SK-N-SH treated with all-trans-retinoic acid at 6 μM for 48 hours (cell line): ENCODE measurements around the gene CAPRIN2.

Experiments used
- ATAC-seq: fragments of 200-7000 bp; cut with Tn5 transposase; 3 replicates; pipeline ENCODE4 v1.9.1; 2020; ENCODE audit warnings: mild to moderate bottlenecking, moderate library complexity
- ARNTL ChIP-seq: fragments of 450-650 bp; formaldehyde crosslinking; IDR thresholded peaks from 2 replicates; pipeline ENCODE4 v1.5.0; 2020; ENCODE audit warnings: low read depth, mild to moderate bottlenecking, moderate library complexity, borderline replicate concordance
- CREB5 ChIP-seq: fragments of 250-450 bp; sonication (Bioruptor Pico); IDR thresholded peaks from 2 replicates; pipeline ENCODE4 v1.5.1; 2020; ENCODE audit warnings: low read depth, mild to moderate bottlenecking, moderate library complexity
- CSRNP3 ChIP-seq: fragments of 250-450 bp; sonication (Bioruptor Pico); IDR thresholded peaks from 2 replicates; pipeline ENCODE4 v1.5.1; 2021; ENCODE audit warnings: mild to moderate bottlenecking, moderate library complexity
- ESRRG ChIP-seq: fragments of 250-450 bp; sonication (Bioruptor Pico); IDR thresholded peaks from 2 replicates; pipeline ENCODE4 v1.6.1; 2021; ENCODE audit warnings: mild to moderate bottlenecking
- GLIS3 ChIP-seq: fragments of 250-450 bp; sonication (Bioruptor Pico); IDR thresholded peaks from 2 replicates; pipeline ENCODE4 v1.5.0; 2020; ENCODE audit warnings: mild to moderate bottlenecking, moderate library complexity
- ISL1 ChIP-seq: fragments of 250-450 bp; sonication (Bioruptor Pico); IDR thresholded peaks from 2 replicates; pipeline ENCODE4 v2.1.2; 2022; ENCODE audit warnings: mild to moderate bottlenecking, moderate library complexity
- OSR1 ChIP-seq: fragments of 250-450 bp; sonication (Bioruptor Pico); IDR thresholded peaks from 2 replicates; pipeline ENCODE4 v1.8.0; 2022; ENCODE audit warnings: moderate library complexity, mild to moderate bottlenecking, inconsistent platforms
- POU6F1 ChIP-seq: fragments of 250-450 bp; sonication (Bioruptor Pico); IDR thresholded peaks from 2 replicates; pipeline ENCODE4 v1.8.0; 2021; ENCODE audit warnings: low read depth, mild to moderate bottlenecking, moderate library complexity, borderline replicate concordance
- PPARA ChIP-seq: fragments of 250-450 bp; sonication (Bioruptor Pico); IDR thresholded peaks from 2 replicates; pipeline ENCODE4 v1.5.0; 2020; ENCODE audit warnings: mild to moderate bottlenecking, borderline replicate concordance
- RARB ChIP-seq: fragments of 250-450 bp; sonication (Bioruptor Pico); IDR thresholded peaks from 2 replicates; pipeline ENCODE4 v1.8.0; 2021; ENCODE audit warnings: mild to moderate bottlenecking, moderate library complexity
- SNAI2 ChIP-seq: fragments of 250-450 bp; sonication (Bioruptor Pico); IDR thresholded peaks from 2 replicates; pipeline ENCODE4 v1.5.0; 2020; ENCODE audit warnings: mild to moderate bottlenecking, moderate library complexity
- TCF4 ChIP-seq: fragments of 250-450 bp; sonication (Bioruptor Pico); IDR thresholded peaks from 2 replicates; pipeline ENCODE4 v1.8.0; 2021; ENCODE audit warnings: mild to moderate bottlenecking, moderate library complexity, borderline replicate concordance
- TOX ChIP-seq: fragments of 250-450 bp; sonication (Bioruptor Pico); IDR thresholded peaks from 2 replicates; pipeline ENCODE4 v1.8.0; 2021; ENCODE audit warnings: mild to moderate bottlenecking, moderate library complexity, borderline replicate concordance
- ZC3H10 ChIP-seq: fragments of 250-450 bp; sonication (Bioruptor Pico); IDR thresholded peaks from 2 replicates; pipeline ENCODE4 v1.5.1; 2021; ENCODE audit warnings: mild to moderate bottlenecking, moderate library complexity
- ZFP3 ChIP-seq: fragments of 250-450 bp; sonication (Bioruptor Pico); IDR thresholded peaks from 2 replicates; pipeline ENCODE4 v1.5.0; 2020; ENCODE audit warnings: mild to moderate bottlenecking, moderate library complexity
- ZFP30 ChIP-seq: fragments of 450-650 bp; formaldehyde crosslinking; IDR thresholded peaks from 2 replicates; pipeline ENCODE4 v1.5.0; 2022; ENCODE audit warnings: mild to moderate bottlenecking, moderate library complexity
- ZNF565 ChIP-seq: fragments of 450-650 bp; formaldehyde crosslinking; conservative IDR thresholded peaks from 2 replicates; pipeline ENCODE4 v1.5.0; 2020; ENCODE audit warnings: low read depth, mild to moderate bottlenecking, moderate library complexity
- ZNF70 ChIP-seq: fragments of 450-650 bp; formaldehyde crosslinking; IDR thresholded peaks from 2 replicates; pipeline ENCODE4 v1.5.0; 2020; ENCODE audit warnings: mild to moderate bottlenecking, moderate library complexity
- ZNF8 ChIP-seq: fragments of 450-650 bp; formaldehyde crosslinking; IDR thresholded peaks from 2 replicates; pipeline ENCODE4 v1.5.0; 2020; ENCODE audit warnings: mild to moderate bottlenecking, moderate library complexity
- TF ChIP-seq, protein P1 (sequence below): fragments of 250-450 bp; sonication (Bioruptor Pico); IDR thresholded peaks from 2 replicates; pipeline ENCODE4 v1.5.0; 2020; ENCODE audit warnings: mild to moderate bottlenecking, moderate library complexity
- TF ChIP-seq, protein P2 (sequence below): fragments of 250-450 bp; sonication (Bioruptor Pico); IDR thresholded peaks from 2 replicates; pipeline ENCODE4 v1.8.0; 2020; ENCODE audit warnings: mild to moderate bottlenecking, moderate library complexity, borderline replicate concordance

The CAPRIN2 gene

GRCh38 chr12:30755395-30755762, 628 bp upstream of the CAPRIN2 start:
- no peak for TF ChIP-seq TCF4
- TF ChIP-seq ESRRG, result no peak
- TF ChIP-seq CREB5 (CRISPR knock-in tag), result no peak
- no peak for TF ChIP-seq POU6F1
- no peak for TF ChIP-seq PPARA (CRISPR knock-in tag)
- TF ChIP-seq, protein P1, sequence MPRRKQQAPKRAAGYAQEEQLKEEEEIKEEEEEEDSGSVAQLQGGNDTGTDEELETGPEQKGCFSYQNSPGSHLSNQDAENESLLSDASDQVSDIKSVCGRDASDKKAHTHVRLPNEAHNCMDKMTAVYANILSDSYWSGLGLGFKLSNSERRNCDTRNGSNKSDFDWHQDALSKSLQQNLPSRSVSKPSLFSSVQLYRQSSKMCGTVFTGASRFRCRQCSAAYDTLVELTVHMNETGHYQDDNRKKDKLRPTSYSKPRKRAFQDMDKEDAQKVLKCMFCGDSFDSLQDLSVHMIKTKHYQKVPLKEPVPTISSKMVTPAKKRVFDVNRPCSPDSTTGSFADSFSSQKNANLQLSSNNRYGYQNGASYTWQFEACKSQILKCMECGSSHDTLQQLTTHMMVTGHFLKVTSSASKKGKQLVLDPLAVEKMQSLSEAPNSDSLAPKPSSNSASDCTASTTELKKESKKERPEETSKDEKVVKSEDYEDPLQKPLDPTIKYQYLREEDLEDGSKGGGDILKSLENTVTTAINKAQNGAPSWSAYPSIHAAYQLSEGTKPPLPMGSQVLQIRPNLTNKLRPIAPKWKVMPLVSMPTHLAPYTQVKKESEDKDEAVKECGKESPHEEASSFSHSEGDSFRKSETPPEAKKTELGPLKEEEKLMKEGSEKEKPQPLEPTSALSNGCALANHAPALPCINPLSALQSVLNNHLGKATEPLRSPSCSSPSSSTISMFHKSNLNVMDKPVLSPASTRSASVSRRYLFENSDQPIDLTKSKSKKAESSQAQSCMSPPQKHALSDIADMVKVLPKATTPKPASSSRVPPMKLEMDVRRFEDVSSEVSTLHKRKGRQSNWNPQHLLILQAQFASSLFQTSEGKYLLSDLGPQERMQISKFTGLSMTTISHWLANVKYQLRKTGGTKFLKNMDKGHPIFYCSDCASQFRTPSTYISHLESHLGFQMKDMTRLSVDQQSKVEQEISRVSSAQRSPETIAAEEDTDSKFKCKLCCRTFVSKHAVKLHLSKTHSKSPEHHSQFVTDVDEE (CRISPR knock-in tag), result no peak
- TF ChIP-seq ISL1 (CRISPR knock-in tag), result no peak
- no peak for TF ChIP-seq SNAI2 (CRISPR knock-in tag)
- no peak for TF ChIP-seq ARNTL
- no peak for TF ChIP-seq ZFP30
- no peak for TF ChIP-seq CSRNP3 (CRISPR knock-in tag)
- TF ChIP-seq ZNF8 (CRISPR knock-in tag), result no peak
- TF ChIP-seq, protein P2, sequence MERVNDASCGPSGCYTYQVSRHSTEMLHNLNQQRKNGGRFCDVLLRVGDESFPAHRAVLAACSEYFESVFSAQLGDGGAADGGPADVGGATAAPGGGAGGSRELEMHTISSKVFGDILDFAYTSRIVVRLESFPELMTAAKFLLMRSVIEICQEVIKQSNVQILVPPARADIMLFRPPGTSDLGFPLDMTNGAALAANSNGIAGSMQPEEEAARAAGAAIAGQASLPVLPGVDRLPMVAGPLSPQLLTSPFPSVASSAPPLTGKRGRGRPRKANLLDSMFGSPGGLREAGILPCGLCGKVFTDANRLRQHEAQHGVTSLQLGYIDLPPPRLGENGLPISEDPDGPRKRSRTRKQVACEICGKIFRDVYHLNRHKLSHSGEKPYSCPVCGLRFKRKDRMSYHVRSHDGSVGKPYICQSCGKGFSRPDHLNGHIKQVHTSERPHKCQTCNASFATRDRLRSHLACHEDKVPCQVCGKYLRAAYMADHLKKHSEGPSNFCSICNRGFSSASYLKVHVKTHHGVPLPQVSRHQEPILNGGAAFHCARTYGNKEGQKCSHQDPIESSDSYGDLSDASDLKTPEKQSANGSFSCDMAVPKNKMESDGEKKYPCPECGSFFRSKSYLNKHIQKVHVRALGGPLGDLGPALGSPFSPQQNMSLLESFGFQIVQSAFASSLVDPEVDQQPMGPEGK (CRISPR knock-in tag), result no peak
- TF ChIP-seq OSR1 (CRISPR knock-in tag), result no peak
- TF ChIP-seq ZC3H10 (CRISPR knock-in tag), result no peak
- ATAC-seq, result no peak

DNA sequence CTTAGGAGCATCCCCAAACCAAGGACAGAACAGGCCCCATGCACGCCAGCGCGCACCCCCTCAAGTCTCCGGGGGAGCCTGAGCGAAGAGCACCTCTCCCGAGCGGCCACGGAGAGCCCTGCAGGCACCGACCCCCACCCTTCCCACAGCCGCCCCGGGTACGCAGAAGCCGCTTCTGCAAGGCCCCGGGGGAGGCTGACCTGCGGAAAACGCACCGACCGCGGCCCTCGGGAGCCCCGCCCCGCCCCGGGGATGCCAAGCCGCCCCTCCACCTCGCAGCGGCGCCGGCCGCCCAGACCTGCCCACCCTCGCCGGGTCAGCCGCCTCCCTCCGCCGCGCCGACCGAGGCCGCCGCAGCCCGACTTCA, 385 bp downstream of the CAPRIN2 start:
- ATAC-seq, result no peak; the same call in none of the 3 replicates
- TF ChIP-seq CREB5 (CRISPR knock-in tag), result no peak
- TF ChIP-seq RARB (CRISPR knock-in tag), result no peak
- TF ChIP-seq ZNF70 (CRISPR knock-in tag), result no peak
- TF ChIP-seq ESRRG, result no peak
- no peak for TF ChIP-seq PPARA (CRISPR knock-in tag)
- TF ChIP-seq ZNF565 (CRISPR knock-in tag), result no peak
- no peak for TF ChIP-seq ISL1 (CRISPR knock-in tag)
- no peak for TF ChIP-seq POU6F1
- no peak for TF ChIP-seq TCF4
- TF ChIP-seq ARNTL, result no peak
- no peak for TF ChIP-seq TOX (CRISPR knock-in tag)
- no peak for TF ChIP-seq ZFP30
- no peak for TF ChIP-seq ZNF8 (CRISPR knock-in tag)
- TF ChIP-seq, protein P2 (CRISPR knock-in tag), result no peak; the same call in 1 of the 2 replicates
- TF ChIP-seq GLIS3 (CRISPR knock-in tag), result no peak
- no peak for TF ChIP-seq ZFP3
- TF ChIP-seq, protein P1 (CRISPR knock-in tag), result no peak
